ENCODE data around the gene OR1N1.

The OR1N1 gene

GRCh38 chr9:122567901-122568300 lies 40.8 kb upstream of the OR1N1 start (continued):
- TF ChIP-seq TOX (CRISPR knock-in tag; IDR thresholded peaks at IDR 0.05; ENCODE audit: borderline replicate concordance) (no peak), POU6F1 (CRISPR knock-in tag; IDR thresholded peaks at IDR 0.05; ENCODE audit: borderline replicate concordance, low read depth) (no peak), ZFP30 (CRISPR knock-in tag; IDR thresholded peaks at IDR 0.05) (no peak), OSR1 (CRISPR knock-in tag; IDR thresholded peaks at IDR 0.05) (no peak), ZNF565 (CRISPR knock-in tag; conservative IDR thresholded peaks at IDR 0.05; ENCODE audit: low read depth) (no peak)

- TF ChIP-seq OSR1 (CRISPR knock-in tag; IDR thresholded peaks at IDR 0.05) (no peak), ESRRG (CRISPR knock-in tag; IDR thresholded peaks at IDR 0.05) (no peak), ZNF8 (CRISPR knock-in tag; IDR thresholded peaks at IDR 0.05) (no peak), CSDC2 (CRISPR knock-in tag; IDR thresholded peaks at IDR 0.05) (no peak), POU6F1 (CRISPR knock-in tag; IDR thresholded peaks at IDR 0.05; ENCODE audit: borderline replicate concordance, low read depth) (no peak), ISL1 (CRISPR knock-in tag; IDR thresholded peaks at IDR 0.05) (no peak), SNAI2 (CRISPR knock-in tag; IDR thresholded peaks at IDR 0.05) (no peak), GLIS3 (CRISPR knock-in tag; IDR thresholded peaks at IDR 0.05) (no peak), ARNTL (CRISPR knock-in tag; IDR thresholded peaks at IDR 0.05; ENCODE audit: borderline replicate concordance, low read depth) (no peak), RARB (CRISPR knock-in tag; IDR thresholded peaks at IDR 0.05) (no peak), ZFP3 (CRISPR knock-in tag; IDR thresholded peaks at IDR 0.05) (no peak), TCF4 (CRISPR knock-in tag; IDR thresholded peaks at IDR 0.05; ENCODE audit: borderline replicate concordance) (no peak), ZNF565 (CRISPR knock-in tag; conservative IDR thresholded peaks at IDR 0.05; ENCODE audit: low read depth) (no peak), PPARA (CRISPR knock-in tag; IDR thresholded peaks at IDR 0.05; ENCODE audit: borderline replicate concordance) (no peak), PATZ1 (CRISPR knock-in tag; IDR thresholded peaks at IDR 0.05; ENCODE audit: borderline replicate concordance) (no peak)
- TF ChIP-seq, protein P1, sequence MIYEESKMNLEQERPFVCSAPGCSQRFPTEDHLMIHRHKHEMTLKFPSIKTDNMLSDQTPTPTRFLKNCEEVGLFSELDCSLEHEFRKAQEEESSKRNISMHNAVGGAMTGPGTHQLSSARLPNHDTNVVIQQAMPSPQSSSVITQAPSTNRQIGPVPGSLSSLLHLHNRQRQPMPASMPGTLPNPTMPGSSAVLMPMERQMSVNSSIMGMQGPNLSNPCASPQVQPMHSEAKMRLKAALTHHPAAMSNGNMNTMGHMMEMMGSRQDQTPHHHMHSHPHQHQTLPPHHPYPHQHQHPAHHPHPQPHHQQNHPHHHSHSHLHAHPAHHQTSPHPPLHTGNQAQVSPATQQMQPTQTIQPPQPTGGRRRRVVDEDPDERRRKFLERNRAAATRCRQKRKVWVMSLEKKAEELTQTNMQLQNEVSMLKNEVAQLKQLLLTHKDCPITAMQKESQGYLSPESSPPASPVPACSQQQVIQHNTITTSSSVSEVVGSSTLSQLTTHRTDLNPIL (CRISPR knock-in tag; IDR thresholded peaks at IDR 0.05; ENCODE audit: low read depth) = no peak
- TF ChIP-seq, protein P2, sequence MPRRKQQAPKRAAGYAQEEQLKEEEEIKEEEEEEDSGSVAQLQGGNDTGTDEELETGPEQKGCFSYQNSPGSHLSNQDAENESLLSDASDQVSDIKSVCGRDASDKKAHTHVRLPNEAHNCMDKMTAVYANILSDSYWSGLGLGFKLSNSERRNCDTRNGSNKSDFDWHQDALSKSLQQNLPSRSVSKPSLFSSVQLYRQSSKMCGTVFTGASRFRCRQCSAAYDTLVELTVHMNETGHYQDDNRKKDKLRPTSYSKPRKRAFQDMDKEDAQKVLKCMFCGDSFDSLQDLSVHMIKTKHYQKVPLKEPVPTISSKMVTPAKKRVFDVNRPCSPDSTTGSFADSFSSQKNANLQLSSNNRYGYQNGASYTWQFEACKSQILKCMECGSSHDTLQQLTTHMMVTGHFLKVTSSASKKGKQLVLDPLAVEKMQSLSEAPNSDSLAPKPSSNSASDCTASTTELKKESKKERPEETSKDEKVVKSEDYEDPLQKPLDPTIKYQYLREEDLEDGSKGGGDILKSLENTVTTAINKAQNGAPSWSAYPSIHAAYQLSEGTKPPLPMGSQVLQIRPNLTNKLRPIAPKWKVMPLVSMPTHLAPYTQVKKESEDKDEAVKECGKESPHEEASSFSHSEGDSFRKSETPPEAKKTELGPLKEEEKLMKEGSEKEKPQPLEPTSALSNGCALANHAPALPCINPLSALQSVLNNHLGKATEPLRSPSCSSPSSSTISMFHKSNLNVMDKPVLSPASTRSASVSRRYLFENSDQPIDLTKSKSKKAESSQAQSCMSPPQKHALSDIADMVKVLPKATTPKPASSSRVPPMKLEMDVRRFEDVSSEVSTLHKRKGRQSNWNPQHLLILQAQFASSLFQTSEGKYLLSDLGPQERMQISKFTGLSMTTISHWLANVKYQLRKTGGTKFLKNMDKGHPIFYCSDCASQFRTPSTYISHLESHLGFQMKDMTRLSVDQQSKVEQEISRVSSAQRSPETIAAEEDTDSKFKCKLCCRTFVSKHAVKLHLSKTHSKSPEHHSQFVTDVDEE (CRISPR knock-in tag; IDR thresholded peaks at IDR 0.05) = no peak
- TF ChIP-seq, protein P3, sequence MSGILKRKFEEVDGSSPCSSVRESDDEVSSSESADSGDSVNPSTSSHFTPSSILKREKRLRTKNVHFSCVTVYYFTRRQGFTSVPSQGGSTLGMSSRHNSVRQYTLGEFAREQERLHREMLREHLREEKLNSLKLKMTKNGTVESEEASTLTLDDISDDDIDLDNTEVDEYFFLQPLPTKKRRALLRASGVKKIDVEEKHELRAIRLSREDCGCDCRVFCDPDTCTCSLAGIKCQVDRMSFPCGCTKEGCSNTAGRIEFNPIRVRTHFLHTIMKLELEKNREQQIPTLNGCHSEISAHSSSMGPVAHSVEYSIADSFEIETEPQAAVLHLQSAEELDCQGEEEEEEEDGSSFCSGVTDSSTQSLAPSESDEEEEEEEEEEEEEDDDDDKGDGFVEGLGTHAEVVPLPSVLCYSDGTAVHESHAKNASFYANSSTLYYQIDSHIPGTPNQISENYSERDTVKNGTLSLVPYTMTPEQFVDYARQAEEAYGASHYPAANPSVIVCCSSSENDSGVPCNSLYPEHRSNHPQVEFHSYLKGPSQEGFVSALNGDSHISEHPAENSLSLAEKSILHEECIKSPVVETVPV (CRISPR knock-in tag; IDR thresholded peaks at IDR 0.05) = no peak
- ATAC-seq = no peak
Observed at GRCh38 chr9:122562134-122562760, 35.2 kb upstream of the OR1N1 start.
